ENCODE data around the gene CRB1.
"Not testable (repeated sequence)": the region's sequence is repeated elsewhere in the genome, so short reads cannot be mapped to it uniquely, and the experiment has no call there.

Gene CRB1

DNA sequence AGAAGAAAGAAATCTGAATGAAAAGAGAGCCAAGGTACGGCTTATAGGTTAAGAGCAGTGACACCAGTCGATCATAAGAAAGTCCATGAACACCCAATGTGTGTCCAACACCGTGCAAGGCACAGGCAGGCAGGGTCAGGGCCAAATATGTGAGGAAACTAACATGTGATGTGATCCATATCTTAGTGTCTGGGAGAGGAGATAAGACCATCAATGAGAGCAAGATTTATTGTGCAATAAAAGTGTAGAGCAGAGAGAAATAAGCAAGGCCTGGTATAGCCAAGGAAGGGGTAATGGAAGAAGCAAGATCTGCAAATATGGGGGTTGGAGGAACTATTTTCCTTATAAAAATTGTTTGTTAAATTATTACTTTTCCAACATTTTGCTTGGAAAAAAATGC, 198.8 kb downstream of the CRB1 start:
- no peak for DNase-seq

DNA sequence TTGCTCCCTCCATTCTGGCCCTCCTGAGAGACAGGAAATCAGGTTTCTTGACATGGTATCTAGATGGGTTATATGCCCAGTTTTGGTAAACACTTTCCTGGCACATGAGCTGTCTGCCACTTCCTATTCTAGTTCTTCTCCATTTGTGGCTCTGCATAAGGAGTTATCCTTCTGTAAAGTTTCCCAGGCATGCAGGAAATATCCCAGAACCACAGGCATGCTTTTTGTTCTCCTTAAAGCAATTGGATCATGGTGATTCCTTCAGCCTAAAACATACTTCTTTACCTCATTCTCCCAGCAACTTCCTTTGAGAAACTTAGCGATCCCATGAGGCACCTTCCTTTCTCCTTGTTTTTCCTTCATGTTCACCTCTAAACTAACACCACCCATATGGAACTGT, 199.8 kb downstream of the CRB1 start:
- DNase-seq = no peak

DNA sequence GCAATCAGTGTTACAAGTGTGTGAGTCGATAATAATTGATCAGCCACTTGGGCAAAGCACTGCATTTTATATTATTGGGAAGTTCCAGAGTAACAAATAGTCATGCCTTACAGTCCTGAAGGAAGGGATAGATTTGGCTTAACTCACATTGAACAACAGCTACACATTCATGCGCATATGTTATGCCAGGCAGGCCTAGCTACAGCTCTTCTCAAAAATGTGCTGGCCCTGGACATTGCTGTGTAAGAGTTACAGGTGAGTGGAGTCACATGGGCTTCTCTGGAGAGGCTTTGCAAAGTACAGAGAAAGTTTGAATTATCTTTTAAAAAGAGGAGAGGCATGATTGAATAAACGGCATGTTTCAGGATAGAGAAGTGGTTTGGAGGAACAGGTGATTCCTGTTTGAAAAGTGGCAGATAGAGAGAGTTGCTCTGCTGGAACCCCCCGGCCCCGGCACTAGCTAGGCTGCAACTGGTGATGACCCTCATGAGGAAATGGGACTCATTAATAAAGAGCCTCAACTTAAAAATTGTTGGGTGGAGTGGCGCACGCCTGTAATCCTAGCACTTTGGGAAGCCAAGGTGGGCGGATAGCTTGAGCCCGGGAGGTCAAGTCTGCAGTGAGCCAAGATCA, 200.6 kb downstream of the CRB1 start:
- no peak for DNase-seq

GRCh38 chr1:197469620-197470210, 201.7 kb downstream of the CRB1 start:
- DNase-seq = no peak

DNA sequence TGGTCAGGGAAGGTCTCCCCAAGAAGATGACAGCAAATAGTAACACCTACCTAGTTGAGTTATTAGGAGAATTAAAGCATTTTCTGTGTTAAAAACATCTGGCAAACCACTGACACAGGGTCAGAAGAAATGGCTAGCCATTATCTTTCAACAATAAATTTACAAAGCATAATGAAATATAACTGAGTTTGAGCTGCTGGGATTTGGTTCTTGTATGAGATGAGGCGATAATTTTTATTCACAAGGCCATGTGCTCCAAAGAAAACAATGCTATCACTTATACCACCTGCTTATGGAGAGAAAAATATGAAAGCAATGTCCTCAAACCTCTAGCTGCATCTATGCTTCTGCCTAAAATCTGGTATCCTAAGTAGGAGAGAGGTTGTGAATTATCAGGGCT, 202.3 kb downstream of the CRB1 start:
- DNase-seq = no peak

DNA sequence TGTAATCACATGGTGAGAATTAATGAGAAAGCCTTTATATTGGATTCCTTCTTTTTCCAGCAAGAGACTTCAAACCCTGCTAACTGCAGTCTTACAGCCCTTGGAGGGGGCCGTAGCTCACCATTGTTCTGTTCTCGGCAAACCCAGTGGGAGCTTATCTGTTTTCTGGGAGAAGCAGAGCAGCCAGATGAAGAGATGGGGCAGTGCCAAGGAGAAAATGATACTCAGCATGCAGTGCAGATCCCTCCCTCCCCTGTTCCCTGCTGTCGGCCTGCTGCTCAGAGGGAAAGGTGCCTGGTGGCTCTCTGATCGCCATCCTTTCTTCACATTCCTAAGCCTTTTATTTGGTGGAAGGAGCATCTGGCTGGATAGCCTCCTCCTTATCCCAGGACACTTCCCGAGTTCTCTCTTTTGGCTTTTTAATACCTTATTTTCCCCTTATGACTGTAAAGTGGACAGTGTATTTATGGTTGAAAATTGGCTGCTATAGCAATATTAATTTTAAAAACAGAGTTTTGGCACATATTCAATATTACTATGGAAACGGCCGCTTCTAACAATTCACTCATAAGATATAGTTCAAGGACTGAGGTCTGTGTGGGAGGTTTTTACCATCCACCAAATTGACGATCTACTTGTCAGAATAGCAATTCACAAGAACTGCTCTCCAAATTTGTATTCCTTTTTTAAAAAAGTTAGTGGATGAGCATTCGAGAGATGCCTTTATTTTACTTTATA, 203.4 kb downstream of the CRB1 start:
- no peak for DNase-seq

DNA sequence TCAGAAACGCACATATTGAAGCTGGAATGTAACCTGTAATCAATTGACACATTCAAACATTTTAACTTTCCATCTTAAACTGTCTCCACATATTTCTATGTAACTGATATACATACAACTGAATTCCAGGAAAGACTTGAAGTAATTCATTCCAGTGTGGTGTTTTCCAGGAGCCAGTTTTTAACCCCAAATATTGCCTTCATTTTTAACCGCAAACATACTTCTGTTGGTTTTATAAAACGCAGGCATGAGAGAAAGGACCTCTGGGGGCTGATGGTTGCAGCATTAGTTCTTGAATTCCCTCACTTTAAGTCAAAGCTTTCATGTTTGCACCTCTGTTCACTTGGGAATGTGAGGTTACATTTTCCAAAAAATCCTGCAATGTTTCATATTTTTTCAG, 204.1 kb downstream of the CRB1 start:
- DNase-seq = no peak

- no peak for DNase-seq
These were observed 212.4 kb downstream of the CRB1 start for GRCh38 chr1:197480446-197480845.

GRCh38 chr1:197481101-197481500, 213.0 kb downstream of the CRB1 start:
- DNase-seq = peak; percentile 46

DNA sequence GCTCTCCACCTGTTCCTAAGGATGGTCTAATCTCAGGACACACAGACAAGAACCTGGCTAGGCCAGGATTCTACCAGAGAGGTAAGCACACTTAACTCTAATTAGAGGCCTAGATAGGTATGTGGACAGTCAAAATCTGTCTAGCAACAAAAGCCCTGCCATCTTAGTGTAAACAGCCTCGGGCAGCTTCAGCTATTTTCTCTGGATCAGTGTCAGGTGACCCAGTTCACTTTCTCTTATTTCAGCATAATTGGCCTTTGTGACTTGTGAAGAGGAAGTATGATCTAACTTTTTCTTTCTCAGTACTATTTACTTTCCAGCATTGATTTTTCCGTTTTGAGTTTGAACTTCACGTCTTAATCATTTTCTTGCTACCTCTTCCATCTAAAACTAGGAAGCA, 217.7 kb downstream of the CRB1 start:
- no peak for DNase-seq

DNA sequence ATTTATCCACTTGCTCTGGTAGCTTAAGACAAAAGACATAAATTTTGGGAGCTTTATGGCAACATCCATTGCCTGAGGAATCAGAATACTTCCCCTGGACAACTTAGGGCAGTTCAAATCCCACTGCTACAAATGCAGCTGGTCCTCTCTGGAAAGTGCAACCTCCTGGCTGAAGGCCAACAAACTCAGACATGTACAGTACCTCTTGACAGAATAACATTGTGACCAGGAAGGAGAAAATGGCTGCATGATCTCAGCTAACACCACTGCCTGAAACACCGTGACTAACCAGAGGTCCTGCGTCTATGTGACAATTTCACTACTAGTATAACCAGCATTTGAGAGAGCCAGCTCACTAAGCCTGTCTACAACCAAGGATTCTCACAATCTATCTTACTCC, 218.9 kb downstream of the CRB1 start:
- no peak for DNase-seq

DNA sequence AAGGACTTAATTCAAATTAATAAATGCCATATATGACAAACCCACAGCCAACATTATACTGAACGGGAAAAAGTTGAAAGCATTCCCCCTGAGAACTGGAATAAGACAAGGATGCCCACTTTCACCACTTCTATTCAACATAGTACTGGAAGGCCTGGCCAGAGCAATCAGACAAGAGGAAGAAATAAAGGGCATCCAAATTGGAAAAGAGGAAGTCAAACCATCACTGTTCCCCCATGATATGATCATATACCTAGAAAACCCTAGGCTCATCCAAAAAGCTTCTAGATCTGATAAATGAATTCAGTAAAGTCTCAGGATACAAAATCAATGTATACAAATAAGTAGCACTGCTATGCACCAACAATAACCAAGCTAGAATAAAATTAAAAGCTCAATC, 223.5 kb downstream of the CRB1 start:
- not testable (repeated sequence) for DNase-seq

DNA sequence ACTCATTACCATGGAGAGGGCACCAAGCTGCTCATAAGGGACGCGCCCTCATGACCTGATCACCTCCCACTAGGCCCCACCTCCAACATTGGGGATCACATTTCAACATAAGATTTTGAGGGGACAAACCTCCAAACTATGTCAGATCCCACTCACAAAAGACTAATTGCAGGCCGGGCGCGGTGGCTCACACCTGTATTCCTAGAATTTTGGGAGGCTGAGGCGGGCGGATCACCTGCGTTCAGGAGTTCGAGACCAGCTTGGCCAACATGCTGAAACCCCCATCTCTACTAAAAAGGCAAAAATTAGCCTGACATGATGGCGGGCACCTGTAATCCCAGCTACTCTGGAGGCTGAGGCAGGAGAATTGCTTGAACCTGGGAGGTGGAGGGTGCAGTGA, 228.7 kb downstream of the CRB1 start:
- DNase-seq = no peak

DNA sequence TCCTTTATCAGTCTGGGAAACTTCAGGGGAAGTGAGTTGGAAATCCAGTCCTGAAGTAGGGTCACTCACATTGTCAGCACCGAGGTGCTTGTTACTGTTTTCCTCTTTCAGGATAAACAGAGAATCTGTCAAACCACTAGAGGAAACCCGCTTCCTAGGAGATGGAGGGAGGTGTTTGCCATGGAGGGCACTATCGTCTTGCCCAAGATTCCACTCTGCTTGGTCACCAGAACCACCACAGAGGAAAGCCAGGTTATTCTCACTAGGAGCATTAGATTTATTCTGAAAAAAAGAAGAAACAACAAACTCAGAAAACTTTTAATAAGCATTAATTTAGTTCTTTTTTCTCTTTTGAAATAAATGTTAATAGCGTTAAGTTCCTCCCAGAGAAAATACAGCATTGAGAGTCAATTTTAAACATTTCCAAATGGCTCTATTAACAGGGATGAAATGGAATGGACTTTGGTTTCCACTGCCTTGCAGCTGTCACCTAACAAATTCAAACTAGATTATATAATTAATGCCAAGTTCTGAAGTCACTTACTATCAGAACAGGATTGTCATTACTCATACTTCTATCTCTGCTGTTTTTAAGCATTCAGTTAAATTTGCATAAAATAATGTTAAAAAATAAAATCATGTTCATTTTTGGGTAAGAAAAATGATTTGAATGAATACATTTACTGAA, 242.8 kb downstream of the CRB1 start:
- DNase-seq = no peak

- DNase-seq = no peak
These were observed 247.4 kb downstream of the CRB1 start for GRCh38 chr1:197515421-197515820.

DNA sequence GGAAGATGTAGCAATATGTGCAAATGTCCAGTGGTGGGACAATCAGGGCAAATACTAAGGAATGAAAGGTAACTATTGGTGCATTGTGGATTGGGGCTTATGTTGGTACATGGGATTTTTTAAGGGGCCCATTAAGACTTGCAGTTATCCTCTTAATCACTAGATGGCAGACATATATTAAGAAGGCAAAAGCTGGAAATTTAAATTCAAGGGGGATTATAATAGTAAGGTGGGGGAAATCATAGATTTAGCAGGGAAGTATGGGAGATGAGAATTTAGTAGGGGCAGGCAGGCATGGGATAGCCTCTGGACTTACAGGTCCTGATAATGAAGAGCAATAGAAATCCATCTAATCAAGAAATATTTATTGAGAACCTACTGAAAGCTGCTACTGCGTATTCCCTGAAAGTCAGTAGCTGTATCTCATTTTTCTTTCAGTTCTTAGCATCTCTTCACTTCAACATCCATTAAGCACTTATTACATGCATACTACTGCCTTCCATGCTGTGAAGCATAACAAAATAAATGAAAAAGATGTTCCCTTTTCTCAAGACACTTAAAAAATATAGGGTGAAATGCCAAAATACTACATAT, 251.8 kb downstream of the CRB1 start:
- DNase-seq = peak; percentile 5

GRCh38 chr1:197521118-197521739, 253.2 kb downstream of the CRB1 start:
- peak; percentile 56 for DNase-seq

GRCh38 chr1:197526736-197527371, 258.8 kb downstream of the CRB1 start:
- DNase-seq = peak; percentile 16

All from activated CD4-positive, alpha-beta T cell treated with anti-CD3 and anti-CD28 coated beads, Interleukin-2, Interleukin-6, amounts not matched to agents 100 ng/mL and 50 ng/mL, durations not matched to agents 16 hours and 8 hours (primary cell).